Subcutaneous adipose tissue (tissue), 4 donors: Measurements from ENCODE around the gene DIO2. TPM values are rescaled to one million over a fixed set of nuclear protein-coding genes. Genes with fewer than 3 reads are reported as not detected.

Experiments
- total RNA-seq, 4 donors: library from RNA; depleted of rRNA; stranded (reverse); fragments of >200 nt; gene quantifications; one replicate each; pipeline ENCODE4 v1.1.0, GENCODE V29; 2016
- TF ChIP-seq, protein P1 (sequence below): fragments of 450-650 bp; IDR thresholded peaks from one replicate; pipeline ENCODE4 v1.5.1; 2016; ENCODE audit warnings: low read depth, mild to moderate bottlenecking, control low read depth, antibody characterized with exemption, moderate library complexity

DIO2 gene
- total RNA-seq, 4 donors from 2014 or later, result 0.49 to 5.6 (median 1.2) TPM

DNA sequence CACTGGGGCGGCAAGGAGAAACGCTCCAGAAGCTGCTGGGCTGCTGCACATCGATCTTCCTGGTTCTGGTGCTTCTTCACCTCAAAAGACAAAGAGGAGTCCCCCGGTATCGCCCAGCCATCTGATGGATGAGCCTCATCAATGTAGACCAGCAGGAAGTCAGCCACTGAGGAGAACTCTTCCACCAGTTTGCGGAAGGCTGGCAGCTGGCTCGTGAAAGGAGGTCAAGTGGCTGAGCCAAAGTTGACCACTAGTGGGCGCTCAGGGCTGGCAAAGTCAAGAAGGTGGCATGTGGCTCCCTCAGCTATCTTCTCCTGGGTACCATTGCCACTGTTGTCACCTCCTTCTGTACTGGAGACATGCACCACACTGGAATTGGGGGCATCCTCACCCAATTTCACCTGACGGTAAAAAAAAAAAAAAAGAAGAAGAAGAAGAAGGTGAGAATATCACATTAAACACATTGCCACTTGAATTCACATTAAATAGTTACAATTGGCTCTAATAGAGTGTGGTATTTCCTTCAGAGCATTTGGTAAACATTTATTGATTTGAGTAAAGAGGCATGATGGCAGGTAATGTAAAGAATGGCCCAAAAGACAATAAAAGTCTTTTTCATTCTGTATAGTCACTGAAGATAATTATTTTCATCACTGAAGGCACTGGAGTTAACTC lies 8.3 kb downstream of the DIO2 start:
- TF ChIP-seq, protein P1, sequence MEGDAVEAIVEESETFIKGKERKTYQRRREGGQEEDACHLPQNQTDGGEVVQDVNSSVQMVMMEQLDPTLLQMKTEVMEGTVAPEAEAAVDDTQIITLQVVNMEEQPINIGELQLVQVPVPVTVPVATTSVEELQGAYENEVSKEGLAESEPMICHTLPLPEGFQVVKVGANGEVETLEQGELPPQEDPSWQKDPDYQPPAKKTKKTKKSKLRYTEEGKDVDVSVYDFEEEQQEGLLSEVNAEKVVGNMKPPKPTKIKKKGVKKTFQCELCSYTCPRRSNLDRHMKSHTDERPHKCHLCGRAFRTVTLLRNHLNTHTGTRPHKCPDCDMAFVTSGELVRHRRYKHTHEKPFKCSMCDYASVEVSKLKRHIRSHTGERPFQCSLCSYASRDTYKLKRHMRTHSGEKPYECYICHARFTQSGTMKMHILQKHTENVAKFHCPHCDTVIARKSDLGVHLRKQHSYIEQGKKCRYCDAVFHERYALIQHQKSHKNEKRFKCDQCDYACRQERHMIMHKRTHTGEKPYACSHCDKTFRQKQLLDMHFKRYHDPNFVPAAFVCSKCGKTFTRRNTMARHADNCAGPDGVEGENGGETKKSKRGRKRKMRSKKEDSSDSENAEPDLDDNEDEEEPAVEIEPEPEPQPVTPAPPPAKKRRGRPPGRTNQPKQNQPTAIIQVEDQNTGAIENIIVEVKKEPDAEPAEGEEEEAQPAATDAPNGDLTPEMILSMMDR, result no peak

DNA sequence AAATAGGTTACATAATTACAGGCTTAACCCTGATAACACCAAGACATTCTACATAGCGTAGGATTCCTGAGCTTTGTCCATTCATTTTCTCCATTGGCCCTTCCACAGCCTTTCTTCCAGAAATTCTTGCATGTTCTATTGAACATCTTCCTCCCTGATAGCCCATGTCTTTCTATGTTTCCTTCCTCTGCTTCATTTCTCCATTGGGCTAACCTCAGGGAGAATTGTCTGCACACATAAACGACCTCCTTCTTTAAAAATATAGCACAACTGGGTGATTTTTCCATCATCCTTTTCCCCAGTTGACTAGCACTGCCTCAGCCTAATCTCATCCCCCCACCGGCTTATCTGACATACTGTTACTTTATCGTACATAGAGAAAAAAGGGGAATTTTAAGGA lies 11.2 kb downstream of the DIO2 start:
- TF ChIP-seq, protein P1, result no peak

DNA sequence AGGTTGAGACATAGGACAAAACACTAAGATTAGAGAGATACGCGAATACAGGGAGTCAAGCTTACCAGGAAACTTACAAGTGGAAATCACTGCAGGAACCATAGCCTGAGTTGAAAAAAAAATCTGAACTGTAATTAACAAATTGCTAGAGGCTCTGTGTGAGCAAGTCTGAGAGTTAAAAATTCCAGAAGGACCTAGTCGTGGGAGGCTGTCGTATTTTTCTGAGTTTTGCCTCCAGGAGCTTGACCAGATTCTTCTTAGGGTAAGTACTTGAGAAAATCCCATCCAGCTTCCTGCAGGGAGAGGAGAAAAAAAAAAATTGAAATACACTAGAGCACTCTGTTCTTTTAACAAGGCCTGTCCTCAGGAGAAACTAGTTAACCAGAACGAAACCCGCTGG lies 22.7 kb downstream of the DIO2 start:
- TF ChIP-seq, protein P1, result no peak

DNA sequence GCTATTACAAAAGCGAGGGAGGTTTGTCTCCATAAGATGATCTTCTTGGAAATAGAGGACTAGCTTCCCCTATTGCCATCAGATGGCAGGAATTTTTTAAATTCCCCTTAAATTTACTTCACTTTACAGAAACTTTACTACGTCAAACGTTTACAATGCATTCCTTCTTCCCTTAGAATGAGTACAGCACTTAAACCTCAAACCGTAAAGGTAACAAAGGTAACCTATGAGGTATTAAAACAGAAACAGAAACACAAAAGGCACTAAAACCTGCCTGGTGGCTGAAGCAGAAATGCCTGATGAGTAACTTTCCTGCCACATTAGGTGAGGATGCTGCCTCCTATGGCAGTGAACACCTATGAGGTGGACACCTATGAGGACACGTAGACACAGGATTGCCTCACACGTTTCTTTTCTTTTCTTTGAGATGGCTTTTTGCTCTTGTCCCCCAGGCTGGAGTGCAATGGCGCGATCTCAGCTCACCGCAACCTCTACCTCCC lies 25.0 kb downstream of the DIO2 start:
- TF ChIP-seq, protein P1, result no peak

DNA sequence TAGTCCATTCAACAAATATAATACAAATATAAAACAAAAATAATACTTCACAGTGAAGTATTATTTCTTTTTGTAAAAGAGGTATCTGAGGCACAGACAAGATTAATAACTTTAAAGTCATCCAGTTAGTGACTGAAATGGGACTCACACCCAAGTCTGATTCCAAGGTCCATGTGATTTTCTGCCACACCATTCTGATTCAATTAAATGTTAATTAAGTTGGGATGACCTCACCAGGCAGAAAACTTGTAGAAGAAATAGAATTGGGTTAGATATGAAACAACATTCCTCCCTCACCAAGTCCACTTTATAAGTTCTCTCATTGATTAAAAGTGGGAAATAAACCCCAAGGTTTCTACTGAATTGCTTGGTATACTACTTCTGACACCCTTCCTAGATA lies 34.4 kb downstream of the DIO2 start:
- TF ChIP-seq, protein P1, result no peak

DNA sequence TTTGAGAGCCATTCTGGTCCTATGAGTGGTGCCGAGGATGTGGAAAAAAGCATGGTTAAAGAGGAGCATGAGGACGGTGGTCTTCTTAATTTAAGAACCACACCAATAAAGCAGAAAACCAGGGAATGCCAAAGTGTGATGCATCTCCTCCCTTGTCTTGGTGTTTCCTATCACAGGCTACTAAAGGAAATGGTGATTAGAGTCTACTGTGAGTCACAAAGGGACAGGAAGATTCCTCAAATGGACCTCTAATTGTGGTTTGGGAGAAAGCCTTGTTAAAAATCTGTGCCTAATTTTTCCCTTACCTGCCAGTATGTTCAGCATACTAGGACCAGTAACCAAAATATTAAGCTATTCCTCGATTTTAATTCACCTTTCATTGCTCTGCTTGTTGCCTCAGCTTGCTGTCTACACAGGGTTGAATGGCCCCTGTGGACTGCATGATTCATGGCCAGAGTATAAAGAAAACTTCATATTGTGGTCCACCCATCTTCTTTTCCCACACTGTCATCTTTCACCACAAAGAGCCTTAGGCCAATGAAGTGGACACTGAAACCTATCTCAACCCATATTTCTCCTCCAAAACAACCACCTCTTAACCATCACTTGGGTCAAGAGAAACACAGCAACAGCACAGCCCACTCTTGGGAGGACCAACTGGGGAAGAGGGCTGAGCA lies 38.8 kb downstream of the DIO2 start:
- TF ChIP-seq, protein P1, result no peak

DNA sequence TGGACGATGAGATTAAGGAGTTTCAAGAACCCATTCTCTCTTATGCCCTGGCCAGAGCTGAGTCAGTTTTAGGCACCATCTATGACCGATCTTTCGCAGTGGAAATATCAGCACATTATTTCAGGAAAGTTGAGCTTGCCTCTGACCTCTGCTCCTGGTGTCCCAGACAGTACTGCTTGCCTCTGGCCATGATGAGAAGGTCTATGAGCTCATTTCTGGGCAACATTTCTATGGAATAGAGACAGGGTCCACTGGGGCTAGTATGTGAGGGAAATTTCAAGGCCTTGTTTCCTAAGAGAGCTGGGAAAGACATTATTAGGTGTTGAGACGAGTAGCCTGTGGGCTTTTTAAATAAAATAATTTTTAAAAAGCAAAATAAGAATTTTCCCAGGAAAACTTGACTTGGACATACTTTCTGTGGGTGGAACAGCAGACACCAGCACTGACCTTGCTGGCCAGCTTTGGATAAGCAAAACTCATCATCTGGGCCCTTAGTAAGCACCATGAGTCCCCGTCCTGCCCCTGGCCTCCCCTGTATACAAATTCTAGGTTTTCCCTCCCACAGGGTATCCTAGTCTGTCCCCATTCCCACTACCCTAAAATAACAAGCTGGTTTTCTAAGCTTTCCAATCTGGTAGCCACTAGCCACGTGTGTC lies 43.4 kb downstream of the DIO2 start:
- TF ChIP-seq, protein P1, result no peak
